ENCODE results near the gene SIL1.

The SIL1 gene

GRCh38 chr5:138930371-138931097 lies 267.6 kb downstream of the SIL1 start:
- H3K79me2 ChIP-seq (ENCODE audit: control insufficient read depth, low read length) = no peaks in the 10 kb centered on the region
- no peaks in the 10 kb centered on the region for H4K20me1 ChIP-seq (ENCODE audit: control insufficient read depth, insufficient read depth, low read depth, low read length)
- no peaks in the 10 kb centered on the region for H3K9me3 ChIP-seq (ENCODE audit: control insufficient read depth, insufficient read depth, low read length)
- H3K4me2 ChIP-seq (ENCODE audit: low read length) = no peak overlapping the region
- no peaks in the 10 kb centered on the region for H3F3A ChIP-seq (ENCODE audit: control insufficient read depth, insufficient read depth)
- no peaks in the 10 kb centered on the region for H3K4me1 ChIP-seq (ENCODE audit: control insufficient read depth, low read length)
- H3K27me3 ChIP-seq (ENCODE audit: control insufficient read depth, low read length) = no peaks in the 10 kb centered on the region
- H3K9me2 ChIP-seq (replicated peaks; ENCODE audit: control insufficient read depth, low read length) = no peaks in the 10 kb centered on the region
- no peak overlapping the region for H3K27ac ChIP-seq (ENCODE audit: low read depth, low read length)
- H3K4me3 ChIP-seq (ENCODE audit: low read length) = no peak overlapping the region
- TF ChIP-seq EZH2phosphoT487 (IDR thresholded peaks at IDR 0.05; ENCODE audit: borderline replicate concordance, low read length) (no peak), CTCF (IDR thresholded peaks at IDR 0.05; ENCODE audit: low read depth, low read length, poor library complexity, severe bottlenecking) (no peak)
- peaks cover 10% of the 10 kb centered on the region; the same call in 1 of the 2 replicates for H3K36me3 ChIP-seq (ENCODE audit: control insufficient read depth, low read length)

- H3K79me2 ChIP-seq (ENCODE audit: control insufficient read depth, low read length) = no peaks in the 10 kb centered on the region
- H3F3A ChIP-seq (ENCODE audit: control insufficient read depth, insufficient read depth) = no peaks in the 10 kb centered on the region
- no peaks in the 10 kb centered on the region for H3K4me1 ChIP-seq (ENCODE audit: control insufficient read depth, low read length)
- no peak overlapping the region for H3K4me3 ChIP-seq (ENCODE audit: low read length)
- no peaks in the 10 kb centered on the region for H3K9me2 ChIP-seq (replicated peaks; ENCODE audit: control insufficient read depth, low read length)
- H3K27ac ChIP-seq (ENCODE audit: low read depth, low read length) = no peak overlapping the region
- no peak for TF ChIP-seq CTCF (IDR thresholded peaks at IDR 0.05; ENCODE audit: low read depth, low read length, poor library complexity, severe bottlenecking)
- no peak for TF ChIP-seq EZH2phosphoT487 (IDR thresholded peaks at IDR 0.05; ENCODE audit: borderline replicate concordance, low read length)
- H3K9me3 ChIP-seq (ENCODE audit: control insufficient read depth, insufficient read depth, low read length) = no peaks in the 10 kb centered on the region
- H3K4me2 ChIP-seq (ENCODE audit: low read length) = no peak overlapping the region
- peaks cover 11% of the 10 kb centered on the region for H3K36me3 ChIP-seq (ENCODE audit: control insufficient read depth, low read length)
- no peaks in the 10 kb centered on the region for H4K20me1 ChIP-seq (ENCODE audit: control insufficient read depth, insufficient read depth, low read depth, low read length)
- no peaks in the 10 kb centered on the region for H3K27me3 ChIP-seq (ENCODE audit: control insufficient read depth, low read length)
Measured at GRCh38 chr5:138929571-138929955, 268.6 kb downstream of the SIL1 start.

GRCh38 chr5:138927979-138928378 lies 270.2 kb downstream of the SIL1 start:
- H3K36me3 ChIP-seq (ENCODE audit: control insufficient read depth, low read length) = peaks cover 13% of the 10 kb centered on the region
- H3K9me3 ChIP-seq (ENCODE audit: control insufficient read depth, insufficient read depth, low read length) = no peaks in the 10 kb centered on the region
- TF ChIP-seq CTCF (IDR thresholded peaks at IDR 0.05; ENCODE audit: low read depth, low read length, poor library complexity, severe bottlenecking) (no peak), EZH2phosphoT487 (IDR thresholded peaks at IDR 0.05; ENCODE audit: borderline replicate concordance, low read length) (no peak)
- no peaks in the 10 kb centered on the region for H3F3A ChIP-seq (ENCODE audit: control insufficient read depth, insufficient read depth)
- no peaks in the 10 kb centered on the region for H3K79me2 ChIP-seq (ENCODE audit: control insufficient read depth, low read length)
- H3K9me2 ChIP-seq (replicated peaks; ENCODE audit: control insufficient read depth, low read length) = no peaks in the 10 kb centered on the region
- H3K27ac ChIP-seq (ENCODE audit: low read depth, low read length) = no peak overlapping the region
- H3K4me2 ChIP-seq (ENCODE audit: low read length) = no peak overlapping the region
- H4K20me1 ChIP-seq (ENCODE audit: control insufficient read depth, insufficient read depth, low read depth, low read length) = no peaks in the 10 kb centered on the region
- H3K4me1 ChIP-seq (ENCODE audit: control insufficient read depth, low read length) = no peaks in the 10 kb centered on the region
- no peaks in the 10 kb centered on the region for H3K27me3 ChIP-seq (ENCODE audit: control insufficient read depth, low read length)
- no peak overlapping the region for H3K4me3 ChIP-seq (ENCODE audit: low read length)
